ENCODE results near the gene ZFYVE21. TPM values are rescaled to one million over a fixed set of nuclear protein-coding genes. Genes with fewer than 3 reads are reported as not detected.

The ZFYVE21 gene
- total RNA-seq, 1 experiment from 2014 or later: 31.3 TPM

DNA sequence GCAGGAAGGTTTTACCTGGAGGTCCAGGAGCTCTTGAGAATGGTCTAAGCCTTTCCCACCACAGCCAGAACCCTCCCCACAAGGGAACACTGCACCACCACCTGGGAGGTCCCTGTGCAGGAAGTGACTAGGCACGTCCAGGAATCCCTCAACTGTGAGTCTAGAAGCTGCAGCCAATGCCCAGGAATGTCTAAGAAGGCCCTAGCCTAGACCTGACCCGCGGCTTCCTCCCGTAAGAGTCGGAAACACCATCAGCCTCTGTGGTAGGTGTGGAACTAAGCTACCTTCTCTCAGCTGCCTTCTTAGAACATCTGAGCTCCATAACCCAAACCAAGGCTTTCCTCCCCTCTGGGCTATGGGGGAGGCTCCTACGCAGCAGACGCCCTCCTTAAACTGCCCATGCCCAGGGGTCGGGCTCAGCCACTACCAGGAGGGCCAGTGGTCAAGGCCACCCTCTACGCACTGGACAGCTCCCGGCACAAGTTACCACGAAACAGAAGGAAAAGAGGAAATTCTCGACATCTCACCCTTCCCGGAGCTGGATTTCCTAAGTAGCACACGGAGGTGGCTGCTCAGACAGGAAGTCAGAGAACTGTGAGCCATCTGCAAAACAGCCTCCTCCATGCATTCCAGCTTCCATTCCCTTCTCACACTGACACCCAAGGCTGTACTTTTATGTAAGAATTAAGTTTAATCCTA, 25.5 kb downstream of the ZFYVE21 start:
- DNase-seq (ENCODE audit: low read depth, low spot score) (no peak), ATAC-seq (no peak)
- intact Hi-C loops (cut with micrococcal nuclease): no loop called here
- CTCF ChIA-PET: no interaction called here
- Histone ChIP-seq H3K79me2 (ENCODE audit: insufficient read depth, low read length) (no peaks in the 10 kb centered on the region), H3K4me1 (ENCODE audit: control insufficient read depth in 1 of 2, insufficient read depth in 2 of 2, low read length in 2 of 2) (no peaks in the 10 kb centered on the region), H3K4me2 (ENCODE audit: low read length) (no peak overlapping the region), H3K36me3 (ENCODE audit: control insufficient read depth in 1 of 2, insufficient read depth in 2 of 2, low read length in 2 of 2) (peaks cover 0 to 3% of the 10 kb centered on the region in 2 experiments; a peak in 2 of 4 replicates), H4K20me1 (ENCODE audit: insufficient read depth) (no peaks in the 10 kb centered on the region), H3K27me3 (ENCODE audit: insufficient read depth, low read length) (no peaks in the 10 kb centered on the region), H2AFZ (ENCODE audit: low read depth, low read length, poor library complexity, severe bottlenecking) (no peak overlapping the region), H3K9ac (ENCODE audit: low read length) (no peak overlapping the region), H3K9me3 (ENCODE audit: control insufficient read depth in 1 of 2, insufficient read depth in 1 of 2, low read depth in 1 of 2, low read length in 2 of 2) (no peaks in the 10 kb centered on the region), H3K4me3 (replicated peaks in 1 of 2; ENCODE audit: low read depth in 1 of 2, low read length in 2 of 2) (no peak overlapping the region), H3K27ac (ENCODE audit: low read depth, low read length) (no peak overlapping the region), H3K9me2 (ENCODE audit: insufficient read depth) (no peaks in the 10 kb centered on the region)
- no peak for TF ChIP-seq CEBPB (IDR thresholded peaks at IDR 0.05; ENCODE audit: low read depth)
- TF ChIP-seq EZH2phosphoT487 (IDR thresholded peaks at IDR 0.05; ENCODE audit: borderline replicate concordance): no peak
- no peak for TF ChIP-seq SIN3A (IDR thresholded peaks at IDR 0.05; ENCODE audit: low read depth)
- TF ChIP-seq POLR2A (IDR thresholded peaks at IDR 0.05; ENCODE audit: borderline replicate concordance, extremely low read depth, insufficient read depth, insufficient read length): no peak
- TF ChIP-seq JUND (IDR thresholded peaks at IDR 0.05): no peak
- no peak for TF ChIP-seq ZFX (IDR thresholded peaks at IDR 0.05)
- no peak for TF ChIP-seq SP1 (IDR thresholded peaks at IDR 0.05; ENCODE audit: low read depth)
- TF ChIP-seq YY1 (IDR thresholded peaks at IDR 0.05; ENCODE audit: extremely low read depth, insufficient replicate concordance, low read depth, low read length): no peak
- no peak for TF ChIP-seq POLR2AphosphoS5 (IDR thresholded peaks at IDR 0.05; ENCODE audit: low read depth, low read length)
- TF ChIP-seq CBX3 (IDR thresholded peaks at IDR 0.05; ENCODE audit: low read depth): no peak
- TF ChIP-seq, protein P1, sequence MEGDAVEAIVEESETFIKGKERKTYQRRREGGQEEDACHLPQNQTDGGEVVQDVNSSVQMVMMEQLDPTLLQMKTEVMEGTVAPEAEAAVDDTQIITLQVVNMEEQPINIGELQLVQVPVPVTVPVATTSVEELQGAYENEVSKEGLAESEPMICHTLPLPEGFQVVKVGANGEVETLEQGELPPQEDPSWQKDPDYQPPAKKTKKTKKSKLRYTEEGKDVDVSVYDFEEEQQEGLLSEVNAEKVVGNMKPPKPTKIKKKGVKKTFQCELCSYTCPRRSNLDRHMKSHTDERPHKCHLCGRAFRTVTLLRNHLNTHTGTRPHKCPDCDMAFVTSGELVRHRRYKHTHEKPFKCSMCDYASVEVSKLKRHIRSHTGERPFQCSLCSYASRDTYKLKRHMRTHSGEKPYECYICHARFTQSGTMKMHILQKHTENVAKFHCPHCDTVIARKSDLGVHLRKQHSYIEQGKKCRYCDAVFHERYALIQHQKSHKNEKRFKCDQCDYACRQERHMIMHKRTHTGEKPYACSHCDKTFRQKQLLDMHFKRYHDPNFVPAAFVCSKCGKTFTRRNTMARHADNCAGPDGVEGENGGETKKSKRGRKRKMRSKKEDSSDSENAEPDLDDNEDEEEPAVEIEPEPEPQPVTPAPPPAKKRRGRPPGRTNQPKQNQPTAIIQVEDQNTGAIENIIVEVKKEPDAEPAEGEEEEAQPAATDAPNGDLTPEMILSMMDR (IDR thresholded peaks at IDR 0.05 in 2 of 3, conservative IDR thresholded peaks at IDR 0.05 in 1 of 3; ENCODE audit: borderline replicate concordance in 1 of 3, insufficient read depth in 1 of 3, low read depth in 2 of 3, low read length in 2 of 3): no peak
- TF ChIP-seq, protein P2, sequence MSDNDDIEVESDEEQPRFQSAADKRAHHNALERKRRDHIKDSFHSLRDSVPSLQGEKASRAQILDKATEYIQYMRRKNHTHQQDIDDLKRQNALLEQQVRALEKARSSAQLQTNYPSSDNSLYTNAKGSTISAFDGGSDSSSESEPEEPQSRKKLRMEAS (IDR thresholded peaks at IDR 0.05): no peak
- no peak for TF ChIP-seq ELF1 (IDR thresholded peaks at IDR 0.05; ENCODE audit: borderline replicate concordance, low read depth)
- TF ChIP-seq, protein P3, sequence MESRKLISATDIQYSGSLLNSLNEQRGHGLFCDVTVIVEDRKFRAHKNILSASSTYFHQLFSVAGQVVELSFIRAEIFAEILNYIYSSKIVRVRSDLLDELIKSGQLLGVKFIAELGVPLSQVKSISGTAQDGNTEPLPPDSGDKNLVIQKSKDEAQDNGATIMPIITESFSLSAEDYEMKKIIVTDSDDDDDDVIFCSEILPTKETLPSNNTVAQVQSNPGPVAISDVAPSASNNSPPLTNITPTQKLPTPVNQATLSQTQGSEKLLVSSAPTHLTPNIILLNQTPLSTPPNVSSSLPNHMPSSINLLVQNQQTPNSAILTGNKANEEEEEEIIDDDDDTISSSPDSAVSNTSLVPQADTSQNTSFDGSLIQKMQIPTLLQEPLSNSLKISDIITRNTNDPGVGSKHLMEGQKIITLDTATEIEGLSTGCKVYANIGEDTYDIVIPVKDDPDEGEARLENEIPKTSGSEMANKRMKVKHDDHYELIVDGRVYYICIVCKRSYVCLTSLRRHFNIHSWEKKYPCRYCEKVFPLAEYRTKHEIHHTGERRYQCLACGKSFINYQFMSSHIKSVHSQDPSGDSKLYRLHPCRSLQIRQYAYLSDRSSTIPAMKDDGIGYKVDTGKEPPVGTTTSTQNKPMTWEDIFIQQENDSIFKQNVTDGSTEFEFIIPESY (IDR thresholded peaks at IDR 0.05; ENCODE audit: extremely low read depth, insufficient replicate concordance, low read length): no peak
- no peak for TF ChIP-seq EZH2 (IDR thresholded peaks at IDR 0.05)
- TF ChIP-seq REST (IDR thresholded peaks at IDR 0.05; ENCODE audit: low read depth): no peak
- TF ChIP-seq, protein P4, sequence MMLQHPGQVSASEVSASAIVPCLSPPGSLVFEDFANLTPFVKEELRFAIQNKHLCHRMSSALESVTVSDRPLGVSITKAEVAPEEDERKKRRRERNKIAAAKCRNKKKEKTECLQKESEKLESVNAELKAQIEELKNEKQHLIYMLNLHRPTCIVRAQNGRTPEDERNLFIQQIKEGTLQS (IDR thresholded peaks at IDR 0.05): no peak
- TF ChIP-seq ZNF274 (IDR thresholded peaks at IDR 0.05; ENCODE audit: low read depth, low read length): no peak
- no peak for TF ChIP-seq TCF7L2 (IDR thresholded peaks at IDR 0.05; ENCODE audit: borderline replicate concordance, extremely low read depth, insufficient read depth, insufficient read length)
- TF ChIP-seq EGR1 (IDR thresholded peaks at IDR 0.05; ENCODE audit: low read depth): no peak
- POLR2A ChIA-PET: no interaction called here
- BruUV-seq (replicated peaks): no TSS peak
- RAD21 ChIA-PET (ENCODE audit: low non-redundant PET in 1 of 2, low total read pairs in 2 of 2, uncharacterized antibody in 2 of 2, unreplicated experiment in 2 of 2): no interaction called here
